Fibroblast of skin of right quadriceps (primary cell): Measurements from ENCODE around the gene TNIK.
A peak's percentile ranks its signal among the peaks of the same experiment; 100 is the strongest.
"Not testable (repeated sequence)": the region's sequence is repeated elsewhere in the genome, so short reads cannot be mapped to it uniquely, and the experiment has no call there.

Source experiments
- DNase-seq: peaks from one replicate; pipeline ENCODE4 v3.0.0-alpha.2; 2013

TNIK gene

GRCh38 chr3:171468296-171468906, 8.2 kb upstream of the TNIK start:
- no peak for DNase-seq

DNA sequence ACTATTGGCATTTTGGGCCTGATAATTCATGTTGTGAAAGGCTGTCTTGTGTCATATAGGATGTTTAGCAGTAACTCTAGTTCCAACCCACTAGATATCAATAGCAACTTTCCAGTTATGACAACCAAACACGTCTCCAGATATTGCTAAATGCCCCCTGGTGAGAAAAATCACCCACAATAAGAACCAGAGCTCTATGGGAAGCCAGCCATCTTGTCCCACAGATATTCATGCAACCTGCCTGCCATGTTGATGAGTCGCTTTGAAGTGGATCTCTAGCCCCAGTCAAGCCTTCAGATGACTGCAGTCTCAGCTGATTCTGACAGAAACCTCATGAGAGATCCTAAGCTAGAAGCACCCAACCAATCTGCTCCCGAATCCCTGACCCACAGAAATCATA, 5.6 kb upstream of the TNIK start:
- DNase-seq = no peak

GRCh38 chr3:171464462-171464861, 4.3 kb upstream of the TNIK start:
- DNase-seq = no peak

DNA sequence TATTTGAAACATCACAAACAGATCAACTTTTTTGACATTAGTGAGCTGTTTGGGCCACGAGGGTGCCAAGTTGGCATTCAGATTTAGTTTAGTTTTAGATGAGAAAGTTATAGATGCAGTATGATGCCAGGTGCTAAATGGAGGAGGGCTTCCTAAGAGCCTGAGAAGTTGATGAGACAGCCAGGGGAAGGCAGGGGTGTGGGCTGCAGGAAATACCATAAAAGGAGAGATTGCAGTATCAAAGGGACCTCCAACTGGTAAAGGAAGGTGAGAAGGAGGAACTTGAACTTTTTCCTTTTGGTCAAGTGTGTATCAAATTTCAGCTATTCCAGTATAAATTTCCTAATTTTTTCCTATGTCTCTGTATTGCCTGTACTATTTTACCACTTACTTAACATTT, 2.0 kb upstream of the TNIK start:
- no peak for DNase-seq

DNA sequence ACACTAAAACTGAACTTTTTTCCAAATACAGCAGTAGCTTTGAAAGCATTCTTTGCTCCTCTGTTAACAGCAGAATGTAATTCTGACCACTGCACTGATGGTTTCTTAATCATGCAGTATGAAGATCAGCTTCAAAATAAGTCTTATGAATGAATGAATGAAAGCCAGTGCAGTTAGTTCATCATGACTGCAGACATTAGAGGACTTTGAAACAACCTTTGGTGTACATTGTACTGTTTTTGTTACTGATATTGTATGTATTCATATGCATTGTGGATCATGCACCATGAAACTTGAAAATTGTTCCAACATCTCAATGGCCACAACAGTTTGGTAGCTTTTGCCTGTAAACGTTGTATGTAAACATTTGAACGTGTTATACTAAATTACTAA, 1.3 kb upstream of the TNIK start:
- no peak for DNase-seq

- DNase-seq = peak; percentile 63
Observed at GRCh38 chr3:171460725-171461524, 720 bp upstream of the TNIK start.

GRCh38 chr3:171459137-171459941, 866 bp downstream of the TNIK start:
- DNase-seq = peak; percentile 19

DNA sequence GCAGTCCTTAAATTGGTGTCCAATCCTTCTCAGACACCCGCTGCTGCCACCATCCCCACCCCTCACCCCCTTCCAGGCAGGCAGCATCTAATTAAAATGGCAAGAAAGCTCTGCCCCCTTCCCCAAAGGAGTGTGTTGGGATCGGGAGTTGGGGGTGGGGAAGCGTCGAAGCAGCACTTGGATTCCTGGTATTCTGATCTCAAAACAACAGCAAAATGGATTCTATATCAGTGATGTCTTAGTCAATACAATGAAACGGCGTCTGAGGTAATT, 1.4 kb downstream of the TNIK start:
- DNase-seq = no peak

DNA sequence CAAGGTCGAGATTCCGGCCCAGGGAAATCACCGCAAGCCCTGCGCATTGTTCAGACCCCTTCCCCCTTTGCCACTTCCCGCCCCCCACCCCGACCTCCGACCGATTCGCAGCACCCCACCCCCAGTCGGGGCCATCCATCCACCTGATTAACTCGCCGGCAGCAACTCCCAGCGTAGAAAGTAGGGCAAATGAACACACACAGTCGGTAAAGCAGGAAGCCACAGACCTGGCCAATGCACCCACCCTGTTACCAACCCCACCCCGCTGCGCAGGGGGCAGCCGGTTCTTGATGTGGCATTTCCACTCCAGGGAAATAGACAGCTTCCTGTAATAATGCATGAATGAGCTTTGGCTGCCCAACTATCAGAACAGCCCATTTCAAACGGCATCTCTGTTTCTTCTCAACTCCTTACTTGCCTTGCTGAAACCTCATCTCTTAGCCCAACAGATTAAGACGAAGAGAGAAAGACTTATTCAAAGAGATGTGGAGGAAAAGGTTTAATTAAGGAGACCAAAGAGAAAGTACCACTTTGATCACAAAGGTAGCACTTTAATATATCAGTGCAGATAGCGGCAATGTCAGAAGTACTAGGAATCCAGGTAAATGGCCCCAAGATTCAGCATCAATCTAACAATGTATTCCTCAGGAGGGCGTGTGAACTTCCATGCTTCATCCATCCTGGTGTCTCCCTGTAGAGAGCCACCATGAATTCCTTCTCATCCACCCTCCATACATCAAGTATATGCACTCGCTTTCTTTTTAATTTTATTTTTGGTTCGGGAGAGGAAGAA, 1.9 kb downstream of the TNIK start:
- DNase-seq = no peak

DNA sequence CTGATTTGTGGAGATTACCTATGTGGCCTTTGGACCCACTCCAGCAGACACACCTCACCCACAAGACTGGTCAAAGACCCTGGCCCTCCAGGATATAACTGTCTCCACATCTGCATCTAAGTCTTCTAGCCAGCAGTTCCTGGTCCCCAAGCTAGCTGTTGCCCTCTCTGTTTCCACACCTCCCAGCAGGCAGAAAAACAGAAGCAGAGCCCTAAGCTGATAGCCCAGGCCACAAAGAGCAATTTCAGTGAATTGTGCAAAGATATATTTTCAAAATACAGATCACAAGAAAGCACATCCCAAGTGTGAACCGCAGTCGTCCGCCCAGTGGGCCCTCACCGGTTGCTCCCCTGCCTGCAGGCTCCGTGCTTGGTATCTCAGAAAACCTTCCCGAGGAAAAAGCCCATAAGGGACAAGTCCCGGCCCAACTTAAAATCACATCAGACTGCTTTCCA, 2.6 kb downstream of the TNIK start:
- no peak for DNase-seq

GRCh38 chr3:171456765-171457606, 3.2 kb downstream of the TNIK start:
- no peak for DNase-seq

- no peak for DNase-seq
Observed at GRCh38 chr3:171455603-171456550, 4.3 kb downstream of the TNIK start.

DNA sequence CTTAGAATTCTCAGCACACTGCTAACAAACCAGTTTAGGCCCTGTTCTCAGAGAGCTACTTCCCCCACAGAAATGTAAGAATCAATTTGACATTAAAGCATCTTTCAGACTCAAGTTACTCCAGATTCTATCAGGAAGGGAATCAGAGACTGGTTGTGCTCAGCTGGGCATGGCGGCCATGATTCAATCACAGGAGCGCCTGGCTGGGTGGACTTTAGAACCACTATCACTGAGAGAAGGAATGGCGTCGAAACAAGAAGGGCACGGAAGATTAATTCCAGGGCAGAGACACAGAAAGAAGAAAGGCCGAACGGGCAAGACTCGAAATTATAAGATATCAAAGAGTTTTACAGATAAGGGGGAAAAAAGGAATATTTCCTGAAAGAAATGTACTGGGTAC, 6.2 kb downstream of the TNIK start:
- DNase-seq = no peak

DNA sequence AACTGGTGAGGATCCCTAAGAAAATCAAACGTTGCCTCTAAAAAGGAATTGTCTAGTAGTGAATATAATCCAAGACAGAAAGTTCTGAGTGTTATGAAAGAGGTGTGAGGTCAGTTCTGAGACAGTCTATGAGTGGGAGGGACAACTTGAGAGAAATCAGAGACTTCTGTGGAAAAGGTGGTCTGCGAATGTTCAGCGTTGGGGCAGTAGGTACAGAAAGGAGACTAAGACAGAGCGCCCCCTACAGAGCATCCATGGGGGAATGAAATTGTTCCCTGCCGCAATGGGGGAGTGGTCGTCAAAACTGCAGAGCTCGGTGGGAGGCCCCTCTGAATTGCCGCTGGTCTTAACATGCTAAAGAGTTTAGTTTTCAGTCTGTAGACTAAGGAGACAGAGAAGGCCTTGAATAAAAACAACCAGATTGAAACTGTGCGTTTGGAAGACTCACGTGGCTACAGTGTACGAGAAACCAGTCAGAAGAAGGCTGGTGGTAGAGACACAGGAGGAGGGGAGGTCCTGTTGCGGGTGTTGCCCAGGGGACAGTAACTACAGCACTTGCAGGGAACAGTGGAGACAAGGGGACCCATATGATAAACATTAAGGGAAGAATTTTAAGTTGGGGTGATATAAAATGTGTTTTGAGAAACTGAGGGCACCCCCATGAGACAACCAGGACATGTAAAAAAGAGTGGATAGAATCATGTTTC, 6.9 kb downstream of the TNIK start:
- no peak for DNase-seq

GRCh38 chr3:171452328-171452727, 7.9 kb downstream of the TNIK start:
- no peak for DNase-seq

- no peak for DNase-seq
Observed at GRCh38 chr3:171451915-171452314, 8.3 kb downstream of the TNIK start.

DNA sequence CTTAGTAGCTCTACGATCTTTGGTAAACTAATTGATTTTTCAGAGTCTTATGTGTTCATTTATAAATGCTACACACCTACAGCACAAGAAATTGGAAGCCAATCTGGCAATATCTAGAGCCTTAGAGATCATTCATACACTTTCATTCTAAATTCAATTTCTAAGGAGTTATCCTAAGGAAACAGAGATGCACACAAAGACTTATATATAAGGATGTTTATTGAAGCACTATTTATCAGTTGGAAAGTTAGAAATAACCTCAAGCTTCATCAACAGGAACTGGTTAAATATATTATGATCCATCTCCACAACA, 12.7 kb downstream of the TNIK start:
- DNase-seq = not testable (repeated sequence)

- DNase-seq = peak; percentile 78
Observed at GRCh38 chr3:171446801-171447578, 13.2 kb downstream of the TNIK start.

DNA sequence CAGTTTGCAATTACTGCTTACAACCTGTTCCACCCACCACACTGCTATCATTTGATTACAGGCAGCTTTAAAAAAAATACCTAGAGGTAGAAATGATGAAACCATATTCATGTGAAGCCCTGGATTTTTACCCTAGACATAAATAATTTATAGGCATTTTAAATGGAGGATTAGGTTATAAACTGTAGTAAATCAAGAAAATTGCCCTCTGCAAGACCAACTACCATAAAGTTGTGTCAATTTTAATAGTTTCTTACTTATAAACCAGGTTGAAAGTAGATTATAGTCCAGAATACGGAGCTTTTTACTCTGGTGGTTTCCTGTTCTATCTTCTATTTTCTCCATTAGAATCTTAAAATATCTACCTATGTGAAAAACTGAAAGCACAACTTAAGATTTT, 13.9 kb downstream of the TNIK start:
- DNase-seq = no peak
